ENCODE data around the gene ADORA2A.
"Not testable (repeated sequence)": the region's sequence is repeated elsewhere in the genome, so short reads cannot be mapped to it uniquely, and the experiment has no call there.

The ADORA2A gene

GRCh38 chr22:24481641-24482040, 54.2 kb downstream of the ADORA2A start:
- H3K27ac ChIP-seq (ENCODE audit: low read depth, low read length) = no peak overlapping the region

GRCh38 chr22:24482575-24482974, 55.2 kb downstream of the ADORA2A start:
- H3K27ac ChIP-seq (ENCODE audit: low read depth, low read length) = no peak overlapping the region
- H3K4me1 ChIP-seq (ENCODE audit: control insufficient read depth in 5 of 5, insufficient read depth in 5 of 5, low read length in 5 of 5) = peaks cover 0 to 7% (median 5%) of the 10 kb centered on the region in 5 donors

More at GRCh38 chr22:24481641-24482040, 54.2 kb downstream of the ADORA2A start:
- Histone ChIP-seq H3K9ac (ENCODE audit: low read length in 5 of 5) (no peak overlapping the region), H3K9me3 (ENCODE audit: control insufficient read depth in 5 of 5, low read length in 5 of 5) (no peaks in the 10 kb centered on the region), H3K4me1 (ENCODE audit: control insufficient read depth in 5 of 5, insufficient read depth in 5 of 5, low read length in 5 of 5) (peaks cover 0 to 7% (median 5%) of the 10 kb centered on the region in 5 donors), H3K27me3 (ENCODE audit: control insufficient read depth in 5 of 5, insufficient read depth in 4 of 5, low read length in 5 of 5) (no peaks in the 10 kb centered on the region), H3K36me3 (ENCODE audit: control insufficient read depth in 5 of 5, insufficient read depth in 5 of 5, low read length in 5 of 5) (no peaks in the 10 kb centered on the region), H3K4me3 (ENCODE audit: low read depth in 1 of 5, low read length in 5 of 5) (no peak overlapping the region)

GRCh38 chr22:24482998-24483397, 55.6 kb downstream of the ADORA2A start:
- Histone ChIP-seq H3K9ac (ENCODE audit: low read length in 5 of 5) (peak overlapping the region in 1 of 5 donors; percentile 35), H3K27me3 (ENCODE audit: control insufficient read depth in 5 of 5, insufficient read depth in 4 of 5, low read length in 5 of 5) (no peaks in the 10 kb centered on the region), H3K27ac (ENCODE audit: low read depth, low read length) (no peak overlapping the region), H3K4me3 (ENCODE audit: low read depth in 1 of 5, low read length in 5 of 5) (no peak overlapping the region), H3K4me1 (ENCODE audit: control insufficient read depth in 5 of 5, insufficient read depth in 5 of 5, low read length in 5 of 5) (peaks cover 0 to 7% (median 5%) of the 10 kb centered on the region in 5 donors), H3K9me3 (ENCODE audit: control insufficient read depth in 5 of 5, low read length in 5 of 5) (no peaks in the 10 kb centered on the region), H3K36me3 (ENCODE audit: control insufficient read depth in 5 of 5, insufficient read depth in 5 of 5, low read length in 5 of 5) (no peaks in the 10 kb centered on the region)

More at GRCh38 chr22:24482575-24482974, 55.2 kb downstream of the ADORA2A start:
- Histone ChIP-seq H3K9me3 (ENCODE audit: control insufficient read depth in 5 of 5, low read length in 5 of 5) (no peaks in the 10 kb centered on the region), H3K9ac (ENCODE audit: low read length in 5 of 5) (peak overlapping the region in 1 of 5 donors; percentile 35), H3K36me3 (ENCODE audit: control insufficient read depth in 5 of 5, insufficient read depth in 5 of 5, low read length in 5 of 5) (no peaks in the 10 kb centered on the region), H3K27me3 (ENCODE audit: control insufficient read depth in 5 of 5, insufficient read depth in 4 of 5, low read length in 5 of 5) (no peaks in the 10 kb centered on the region), H3K4me3 (ENCODE audit: low read depth in 1 of 5, low read length in 5 of 5) (no peak overlapping the region)

- Histone ChIP-seq H3K9me3 (ENCODE audit: control insufficient read depth in 5 of 5, low read length in 5 of 5) (no peaks in the 10 kb centered on the region), H3K27ac (ENCODE audit: low read depth, low read length) (no peak overlapping the region), H3K9ac (ENCODE audit: low read length in 5 of 5) (no peak overlapping the region), H3K4me3 (ENCODE audit: low read depth in 1 of 5, low read length in 5 of 5) (no peak overlapping the region), H3K27me3 (ENCODE audit: control insufficient read depth in 5 of 5, insufficient read depth in 4 of 5, low read length in 5 of 5) (no peaks in the 10 kb centered on the region), H3K36me3 (ENCODE audit: control insufficient read depth in 5 of 5, insufficient read depth in 5 of 5, low read length in 5 of 5) (no peaks in the 10 kb centered on the region), H3K4me1 (ENCODE audit: control insufficient read depth in 5 of 5, insufficient read depth in 5 of 5, low read length in 5 of 5) (peaks cover 0 to 7% (median 5%) of the 10 kb centered on the region in 5 donors)
These were observed 56.7 kb downstream of the ADORA2A start for GRCh38 chr22:24483976-24484545.

- H3K27ac ChIP-seq (ENCODE audit: low read depth, low read length) = no peak overlapping the region
- H3K4me1 ChIP-seq (ENCODE audit: control insufficient read depth in 5 of 5, insufficient read depth in 5 of 5, low read length in 5 of 5) = peaks cover 0 to 7% (median 5%) of the 10 kb centered on the region in 5 donors
- H3K9me3 ChIP-seq (ENCODE audit: control insufficient read depth in 5 of 5, low read length in 5 of 5) = no peaks in the 10 kb centered on the region
- H3K9ac ChIP-seq (ENCODE audit: low read length in 5 of 5) = no peak overlapping the region
- no peaks in the 10 kb centered on the region for H3K27me3 ChIP-seq (ENCODE audit: control insufficient read depth in 5 of 5, insufficient read depth in 4 of 5, low read length in 5 of 5)
- H3K36me3 ChIP-seq (ENCODE audit: control insufficient read depth in 5 of 5, insufficient read depth in 5 of 5, low read length in 5 of 5) = no peaks in the 10 kb centered on the region
- H3K4me3 ChIP-seq (ENCODE audit: low read depth in 1 of 5, low read length in 5 of 5) = no peak overlapping the region
These were observed 57.8 kb downstream of the ADORA2A start for GRCh38 chr22:24485170-24485569.

- H3K9ac ChIP-seq (ENCODE audit: low read length in 5 of 5) = no peak overlapping the region
These were observed 58.2 kb downstream of the ADORA2A start for GRCh38 chr22:24485608-24486007.

GRCh38 chr22:24486501-24486921, 59.1 kb downstream of the ADORA2A start:
- Histone ChIP-seq H3K36me3 (ENCODE audit: control insufficient read depth in 5 of 5, insufficient read depth in 5 of 5, low read length in 5 of 5) (no peaks in the 10 kb centered on the region), H3K9ac (ENCODE audit: low read length in 5 of 5) (no peak overlapping the region), H3K9me3 (ENCODE audit: control insufficient read depth in 5 of 5, low read length in 5 of 5) (no peaks in the 10 kb centered on the region), H3K27ac (ENCODE audit: low read depth, low read length) (no peak overlapping the region), H3K4me3 (ENCODE audit: low read depth in 1 of 5, low read length in 5 of 5) (no peak overlapping the region), H3K4me1 (ENCODE audit: control insufficient read depth in 5 of 5, insufficient read depth in 5 of 5, low read length in 5 of 5) (peaks cover 0 to 7% (median 5%) of the 10 kb centered on the region in 5 donors), H3K27me3 (ENCODE audit: control insufficient read depth in 5 of 5, insufficient read depth in 4 of 5, low read length in 5 of 5) (no peaks in the 10 kb centered on the region)

More at GRCh38 chr22:24485608-24486007, 58.2 kb downstream of the ADORA2A start:
- Histone ChIP-seq H3K27ac (ENCODE audit: low read depth, low read length) (no peak overlapping the region), H3K4me1 (ENCODE audit: control insufficient read depth in 5 of 5, insufficient read depth in 5 of 5, low read length in 5 of 5) (peaks cover 0 to 7% (median 5%) of the 10 kb centered on the region in 5 donors), H3K27me3 (ENCODE audit: control insufficient read depth in 5 of 5, insufficient read depth in 4 of 5, low read length in 5 of 5) (no peaks in the 10 kb centered on the region), H3K4me3 (ENCODE audit: low read depth in 1 of 5, low read length in 5 of 5) (no peak overlapping the region), H3K9me3 (ENCODE audit: control insufficient read depth in 5 of 5, low read length in 5 of 5) (no peaks in the 10 kb centered on the region), H3K36me3 (ENCODE audit: control insufficient read depth in 5 of 5, insufficient read depth in 5 of 5, low read length in 5 of 5) (no peaks in the 10 kb centered on the region)

GRCh38 chr22:24489011-24489410, 61.6 kb downstream of the ADORA2A start:
- Histone ChIP-seq H3K27ac (ENCODE audit: low read depth, low read length) (no peak overlapping the region), H3K9ac (ENCODE audit: low read length in 5 of 5) (no peak overlapping the region), H3K9me3 (ENCODE audit: control insufficient read depth in 5 of 5, low read length in 5 of 5) (no peaks in the 10 kb centered on the region), H3K4me1 (ENCODE audit: control insufficient read depth in 5 of 5, insufficient read depth in 5 of 5, low read length in 5 of 5) (peaks cover 0 to under 1% (median 0%) of the 10 kb centered on the region in 5 donors), H3K4me3 (ENCODE audit: low read depth in 1 of 5, low read length in 5 of 5) (no peak overlapping the region), H3K36me3 (ENCODE audit: control insufficient read depth in 5 of 5, insufficient read depth in 5 of 5, low read length in 5 of 5) (no peaks in the 10 kb centered on the region), H3K27me3 (ENCODE audit: control insufficient read depth in 5 of 5, insufficient read depth in 4 of 5, low read length in 5 of 5) (peaks cover 0 to 4% (median 2%) of the 10 kb centered on the region in 5 donors)

- not testable (repeated sequence) for H3K36me3 ChIP-seq (ENCODE audit: control insufficient read depth in 5 of 5, insufficient read depth in 5 of 5, low read length in 5 of 5); H3K9ac ChIP-seq (ENCODE audit: low read length in 5 of 5); H3K4me3 ChIP-seq (ENCODE audit: low read depth in 1 of 5, low read length in 5 of 5); H3K27ac ChIP-seq (ENCODE audit: low read depth, low read length); H3K4me1 ChIP-seq (ENCODE audit: control insufficient read depth in 5 of 5, insufficient read depth in 5 of 5, low read length in 5 of 5); H3K9me3 ChIP-seq (ENCODE audit: control insufficient read depth in 5 of 5, low read length in 5 of 5); H3K27me3 ChIP-seq (ENCODE audit: control insufficient read depth in 5 of 5, insufficient read depth in 4 of 5, low read length in 5 of 5)
These were observed 62.0 kb downstream of the ADORA2A start for GRCh38 chr22:24489434-24489833.

Data from subcutaneous abdominal adipose tissue (tissue), 5 donors.